HG02759 (cell line): Measurements from ENCODE around the gene WDR86.
A peak's percentile ranks its signal among the peaks of the same experiment; 100 is the strongest.

Source experiments
- ATAC-seq: cut with Tn5 transposase; IDR thresholded peaks from one replicate; pipeline ENCODE4 v1.9.1; 2021; ENCODE audit warnings: mild to moderate bottlenecking, moderate library complexity; ENCODE audit not compliant: unreplicated experiment

Gene WDR86

GRCh38 chr7:151440799-151441445 lies 31.1 kb upstream of the WDR86 start:
- no peak for ATAC-seq

GRCh38 chr7:151439855-151440798 lies 30.3 kb upstream of the WDR86 start, which contains the start of gene CRYGN:
CRYGN (minus strand) TSS chr7:151440141; CDS start chr7:151439917, 224 bp downstream.
- ATAC-seq = no peak

GRCh38 chr7:151438864-151439601 lies 29.2 kb upstream of the WDR86 start:
- no peak for ATAC-seq

- no peak for ATAC-seq
These were observed 28.2 kb upstream of the WDR86 start for GRCh38 chr7:151437866-151438516.

GRCh38 chr7:151437159-151437553 lies 27.3 kb upstream of the WDR86 start:
- no peak for ATAC-seq

- ATAC-seq = no peak
These were observed 26.8 kb upstream of the WDR86 start for GRCh38 chr7:151436446-151437158.

- no peak for ATAC-seq
These were observed 26.1 kb upstream of the WDR86 start for GRCh38 chr7:151435971-151436370.

- ATAC-seq = no peak
These were observed 25.5 kb upstream of the WDR86 start for GRCh38 chr7:151435103-151435916.

- no peak for ATAC-seq
These were observed 24.7 kb upstream of the WDR86 start for GRCh38 chr7:151434549-151434948.

GRCh38 chr7:151433721-151434400 lies 24.0 kb upstream of the WDR86 start:
- no peak for ATAC-seq

GRCh38 chr7:151432658-151433521 lies 23.1 kb upstream of the WDR86 start:
- peak; percentile 81 for ATAC-seq

- no peak for ATAC-seq
These were observed 22.0 kb upstream of the WDR86 start for GRCh38 chr7:151431768-151432311.

- ATAC-seq = no peak
These were observed 21.5 kb upstream of the WDR86 start for GRCh38 chr7:151431281-151431767.

- no peak for ATAC-seq
These were observed 20.8 kb upstream of the WDR86 start for GRCh38 chr7:151430391-151431205.

GRCh38 chr7:151429560-151430331 lies 19.9 kb upstream of the WDR86 start:
- no peak for ATAC-seq

- ATAC-seq = no peak
These were observed 19.4 kb upstream of the WDR86 start for GRCh38 chr7:151429237-151429559.
